HCT116 (cell line): ENCODE data around the gene CLEC4F. TPM values are rescaled to one million over a fixed set of nuclear protein-coding genes. Genes with fewer than 3 reads are reported as not detected.

Source experiments
- ATAC-seq: fragments of 200-7000 bp; cut with Tn5 transposase; 2 replicates; pipeline ENCODE4 v1.9.1; 2020; ENCODE audit warnings: mild to moderate bottlenecking, moderate library complexity
- BruUV-seq: library from RNA; stranded (reverse); fragments of 400-500 nt; replicated peaks from 2 replicates; lab custom pipeline; 2021; lab: Mats Ljungman, UMichigan
- CTCF ChIA-PET: fragments of 300-600 bp; sonication (Branson Sonifier 250); formaldehyde crosslinking; loops from one replicate; lab custom pipeline; 2021; ENCODE audit warnings: antibody characterized with exemption; lab: Charles Lee
- POLR2A ChIA-PET: fragments of 300-600, 350-600 bp; sonication (Branson Sonifier 250); formaldehyde crosslinking; loops from one replicate; lab custom pipeline; 2021; ENCODE audit warnings: antibody characterized with exemption; lab: Charles Lee
- RAD21 ChIA-PET, 2 experiments: fragments of 300-600 bp; sonication (Branson Sonifier 250); formaldehyde crosslinking; loops; one replicate each; lab custom pipeline; 2023; ENCODE audit warnings: low total read pairs in 2 of 2; ENCODE audit not compliant: uncharacterized antibody in 2 of 2, unreplicated experiment in 2 of 2, low non-redundant PET in 1 of 2; lab: Charles Lee
- DNase-seq: peaks from one replicate; pipeline ENCODE4 v3.0.0-alpha.2; 2010; ENCODE audit warnings: low read depth, low spot score
- H2AFZ ChIP-seq: fragments of 200-600 bp; shearing (Covaris generic), sonication (generic); 2 replicates; pipeline ENCODE4 v1.6.1; 2017; ENCODE audit warnings: low read depth, mixed run types, mixed read lengths, antibody characterized with exemption, low read length; ENCODE audit not compliant: poor library complexity, severe bottlenecking
- H3K27ac ChIP-seq: 2 replicates; pipeline ENCODE4 v1.5.1; 2012; ENCODE audit warnings: low read depth, low read length
- H3K27me3 ChIP-seq: fragments of 200-600 bp; sonication (generic); 2 replicates; pipeline ENCODE4 v1.6.1; 2016; ENCODE audit warnings: mixed run types, low read length, mixed read lengths; ENCODE audit not compliant: insufficient read depth
- H3K36me3 ChIP-seq, 2 experiments: fragments of 200-500 bp in 1 of 2; fragments of 200-600 bp in 1 of 2; sonication (Bioruptor generic) in 1 of 2; sonication (generic) in 1 of 2; 2 replicates each; pipeline versions ENCODE4 v1.5.1 to v1.6.1; 2014 to 2016; ENCODE audit warnings: low read length in 2 of 2, inconsistent platforms in 1 of 2, mixed read lengths in 1 of 2, mixed run types in 1 of 2; ENCODE audit not compliant: insufficient read depth in 2 of 2, control insufficient read depth in 1 of 2
- H3K4me1 ChIP-seq, 2 experiments: fragments of 200-600 bp in 1 of 2; sonication (generic) in 1 of 2; 2 replicates each; pipeline versions ENCODE4 v1.5.1 to v1.6.1; 2012 to 2017; ENCODE audit warnings: low read length in 2 of 2, inconsistent platforms in 1 of 2, mild to moderate bottlenecking in 1 of 2, mixed read lengths in 1 of 2, mixed run types in 1 of 2, moderate library complexity in 1 of 2; ENCODE audit not compliant: insufficient read depth in 2 of 2, control insufficient read depth in 1 of 2
- H3K4me2 ChIP-seq: fragments of 200-600 bp; sonication (generic); 2 replicates; pipeline ENCODE4 v1.6.1; 2017; ENCODE audit warnings: mixed run types, low read length, mixed read lengths
- H3K4me3 ChIP-seq, 2 experiments: fragments of 200-600 bp in 1 of 2; sonication (generic) in 1 of 2; replicated peaks in 1 of 2; 2 replicates each; pipeline ENCODE4 v1.5.1; 2011 to 2016; ENCODE audit warnings: low read length in 2 of 2, control low read depth in 1 of 2, low read depth in 1 of 2, mild to moderate bottlenecking in 1 of 2, mixed read lengths in 1 of 2, mixed run types in 1 of 2
- H3K79me2 ChIP-seq: fragments of 200-600 bp; sonication (generic); 2 replicates; pipeline ENCODE4 v1.6.1; 2017; ENCODE audit warnings: mild to moderate bottlenecking, mixed run types, low read length, moderate library complexity, mixed read lengths; ENCODE audit not compliant: insufficient read depth
- H3K9ac ChIP-seq: fragments of 200-600 bp; sonication (generic); 2 replicates; pipeline ENCODE4 v1.6.1; 2016; ENCODE audit warnings: low read length, mixed read lengths
- H3K9me2 ChIP-seq: fragments of 200-600 bp; sonication (generic), shearing (Covaris generic); 2 replicates; pipeline ENCODE4 v1.6.1; 2017; ENCODE audit warnings: mixed run types, mild to moderate bottlenecking, moderate library complexity; ENCODE audit not compliant: insufficient read depth
- H3K9me3 ChIP-seq, 2 experiments: fragments of 200-500 bp in 1 of 2; fragments of 200-600 bp in 1 of 2; sonication (Bioruptor generic) in 1 of 2; sonication (generic) in 1 of 2; 2 replicates each; pipeline ENCODE4 v1.6.1; 2014 to 2017; ENCODE audit warnings: low read length in 2 of 2, mixed read lengths in 2 of 2, inconsistent platforms in 1 of 2, low read depth in 1 of 2, mild to moderate bottlenecking in 1 of 2, mixed run types in 1 of 2, moderate library complexity in 1 of 2; ENCODE audit not compliant: control insufficient read depth in 1 of 2, insufficient read depth in 1 of 2
- H4K20me1 ChIP-seq: fragments of 200-600 bp; sonication (generic), shearing (Covaris generic); 2 replicates; pipeline ENCODE4 v1.6.1; 2017; ENCODE audit warnings: mixed run types, mild to moderate bottlenecking, moderate library complexity; ENCODE audit not compliant: insufficient read depth
- ATF3 ChIP-seq: IDR thresholded peaks from 2 replicates; pipeline ENCODE4 v1.6.1; 2012
- CBX3 ChIP-seq: IDR thresholded peaks from 2 replicates; pipeline ENCODE4 v1.6.1; 2012; ENCODE audit warnings: low read depth
- CTCF ChIP-seq, 3 experiments: fragments of 200-600 bp in 1 of 3; sonication (generic) in 1 of 3; IDR thresholded peaks in 2 of 3; conservative IDR thresholded peaks in 1 of 3; 2 replicates each; pipeline ENCODE4 v1.5.1; 2012 to 2017; ENCODE audit warnings: low read depth in 2 of 3, low read length in 2 of 3, antibody characterized with exemption in 1 of 3, borderline replicate concordance in 1 of 3, control low read depth in 1 of 3, mild to moderate bottlenecking in 1 of 3, mixed read lengths in 1 of 3, mixed run types in 1 of 3, moderate library complexity in 1 of 3; ENCODE audit not compliant: insufficient read depth in 1 of 3
- ELF1 ChIP-seq: IDR thresholded peaks from 2 replicates; pipeline ENCODE4 v1.6.1; 2012; ENCODE audit warnings: low read depth, borderline replicate concordance
- JUND ChIP-seq: IDR thresholded peaks from 2 replicates; pipeline ENCODE4 v1.6.1; 2012
- POLR2A ChIP-seq: IDR thresholded peaks from 2 replicates; pipeline ENCODE4 v1.7.0; 2011; ENCODE audit warnings: borderline replicate concordance; ENCODE audit not compliant: insufficient read depth, insufficient read length; ENCODE audit errors: extremely low read depth
- RAD21 ChIP-seq: IDR thresholded peaks from 2 replicates; pipeline ENCODE4 v1.6.1; 2012; ENCODE audit warnings: low read depth, mild to moderate bottlenecking
- REST ChIP-seq: IDR thresholded peaks from 2 replicates; pipeline ENCODE4 v1.6.1; 2012; ENCODE audit warnings: low read depth
- SP1 ChIP-seq: IDR thresholded peaks from 2 replicates; pipeline ENCODE4 v1.6.1; 2012; ENCODE audit warnings: low read depth
- SRF ChIP-seq: IDR thresholded peaks from 2 replicates; pipeline ENCODE4 v1.6.1; 2012; ENCODE audit warnings: low read depth
- ZNF274 ChIP-seq: fragments of 200-500 bp; sonication (Bioruptor generic); IDR thresholded peaks from 2 replicates; pipeline ENCODE4 v1.6.1; 2014; ENCODE audit warnings: mild to moderate bottlenecking, low read depth, low read length, inconsistent platforms
- intact Hi-C: fragments of 100-400 bp; cut with micrococcal nuclease; formaldehyde crosslinking; loops from 2 replicates; pipeline ENCODE4 v1.10.0; 2022
- total RNA-seq: library from RNA; stranded (reverse); gene quantifications from one replicate; pipeline ENCODE4 v1.2.1, GENCODE V29; 2021; ENCODE audit not compliant: unreplicated experiment

CLEC4F gene
- total RNA-seq, 1 experiment from 2014 or later, result not detected

GRCh38 chr2:70772486-70773155, 47.8 kb downstream of the CLEC4F start:
- Histone ChIP-seq H4K20me1 (no peaks in the 10 kb centered on the region), H3K9me2 (no peaks in the 10 kb centered on the region), H3K4me3 (no peak overlapping the region), H3K4me1 (peaks cover 0 to 12% of the 10 kb centered on the region in 2 experiments; a peak in 3 of 4 replicates), H3K9me3 (no peaks in the 10 kb centered on the region), H3K36me3 (no peaks in the 10 kb centered on the region), H2AFZ (no peak overlapping the region), H3K27me3 (no peaks in the 10 kb centered on the region), H3K79me2 (no peaks in the 10 kb centered on the region), H3K27ac (no peak overlapping the region), H3K4me2 (no peak overlapping the region), H3K9ac (no peak overlapping the region)
- POLR2A ChIA-PET, result no interaction called here
- TF ChIP-seq CBX3 (no peak), JUND (no peak), REST (no peak), ELF1 (no peak), POLR2A (no peak), ATF3 (no peak), RAD21 (no peak), CTCF (IDR thresholded peaks at IDR 0.05 in 2 of 3, conservative IDR thresholded peaks at IDR 0.05 in 1 of 3; ENCODE audit: borderline replicate concordance in 1 of 3, insufficient read depth in 1 of 3, low read depth in 2 of 3, low read length in 2 of 3) (no peak), SRF (no peak), SP1 (no peak), ZNF274 (no peak)
- no TSS peak for BruUV-seq
- no peak for DNase-seq
- no peak for ATAC-seq
- RAD21 ChIA-PET, result no interaction called here
- intact Hi-C loops, result no loop called here
- CTCF ChIA-PET, result no interaction called here
